Measurements from ENCODE around the gene PRKCA.

The PRKCA gene

DNA sequence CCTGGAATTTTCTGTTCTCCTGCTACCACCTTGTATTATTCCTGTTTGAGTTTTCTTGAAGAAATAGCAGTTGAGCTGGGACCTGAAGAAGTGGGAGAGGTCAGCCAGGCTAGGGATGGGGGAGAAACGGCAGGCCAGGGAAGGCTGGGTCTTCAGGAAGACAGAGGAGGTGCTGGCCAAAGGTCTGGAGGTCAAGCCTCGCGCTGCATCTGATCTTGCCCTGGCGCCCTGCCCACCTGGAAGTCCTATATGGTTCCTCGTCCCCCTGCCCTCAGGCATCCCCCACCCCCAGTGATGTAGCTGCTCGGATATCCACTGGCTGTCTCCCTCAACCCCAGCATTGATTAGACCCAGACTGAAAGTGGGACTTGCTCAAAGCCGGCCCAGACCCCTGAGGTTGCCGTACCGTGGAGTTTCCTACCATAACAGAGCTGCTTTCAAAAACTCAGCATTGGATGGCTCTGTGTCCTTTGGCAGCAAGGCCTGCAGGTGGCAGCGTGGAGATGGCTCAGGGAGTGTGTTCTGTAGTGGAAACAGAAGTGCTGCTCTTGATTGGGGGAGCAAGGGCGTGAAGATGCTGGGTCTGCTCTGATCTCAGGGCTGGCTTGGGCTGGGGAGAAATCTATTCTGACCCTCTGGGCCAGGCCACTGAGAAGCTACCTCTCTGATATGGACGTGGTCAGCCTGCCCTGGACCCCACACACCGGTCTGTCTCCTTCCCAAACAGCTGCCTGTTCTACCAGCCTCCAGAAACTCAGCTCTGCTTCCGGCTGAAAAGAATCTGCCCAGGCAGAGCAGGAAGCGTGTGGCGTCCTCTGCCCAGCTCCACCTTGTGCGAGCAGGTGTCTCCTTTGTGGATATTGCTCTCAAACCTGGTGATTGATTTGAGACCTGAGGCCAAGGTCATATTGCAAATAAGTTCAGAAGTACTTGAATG is 425.5 kb downstream of the PRKCA start:
- DNase-seq, result peak; percentile 70

DNA sequence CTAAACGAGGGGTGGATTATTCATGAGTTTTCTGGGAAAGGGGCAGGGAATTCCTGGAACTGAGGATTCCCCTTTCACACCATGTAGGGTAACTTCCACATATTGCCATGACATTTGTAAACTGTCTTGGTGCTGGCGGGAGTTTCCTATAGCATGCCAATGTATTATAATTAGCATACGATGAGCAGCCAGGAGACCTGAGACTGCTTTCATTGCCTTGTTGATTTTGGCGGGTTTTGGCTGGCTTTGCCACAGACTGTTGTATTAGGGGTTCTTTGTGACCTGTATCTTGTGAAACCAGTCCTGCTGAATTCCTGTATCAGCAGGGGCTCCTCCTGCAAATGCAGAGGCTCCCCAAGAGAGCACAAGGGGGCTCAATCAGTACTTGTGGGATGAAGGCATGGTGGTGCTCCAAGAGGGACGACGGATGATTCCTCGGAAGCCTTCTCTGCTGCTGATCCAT is 428.1 kb downstream of the PRKCA start:
- no peak for DNase-seq

DNA sequence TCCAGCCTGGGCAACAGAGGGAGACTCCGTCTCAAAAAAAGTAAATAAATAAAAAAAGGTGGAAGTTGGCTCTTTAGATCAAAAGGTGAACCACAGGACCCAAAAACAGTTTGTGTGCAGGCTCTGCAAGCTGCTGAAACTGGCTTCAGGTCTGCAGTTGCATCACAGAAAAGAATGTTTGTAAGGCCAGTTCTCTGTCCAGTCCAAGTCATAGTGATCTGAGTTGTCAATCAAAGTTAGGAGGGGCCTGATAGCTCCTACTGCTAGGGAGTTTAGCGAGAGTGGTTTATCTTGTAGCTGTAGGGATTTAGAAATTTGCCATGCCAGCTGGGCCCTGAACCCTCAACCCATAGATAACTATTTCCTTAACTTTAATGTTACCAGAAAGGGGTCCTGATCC is 431.3 kb downstream of the PRKCA start:
- no peak for DNase-seq

DNA sequence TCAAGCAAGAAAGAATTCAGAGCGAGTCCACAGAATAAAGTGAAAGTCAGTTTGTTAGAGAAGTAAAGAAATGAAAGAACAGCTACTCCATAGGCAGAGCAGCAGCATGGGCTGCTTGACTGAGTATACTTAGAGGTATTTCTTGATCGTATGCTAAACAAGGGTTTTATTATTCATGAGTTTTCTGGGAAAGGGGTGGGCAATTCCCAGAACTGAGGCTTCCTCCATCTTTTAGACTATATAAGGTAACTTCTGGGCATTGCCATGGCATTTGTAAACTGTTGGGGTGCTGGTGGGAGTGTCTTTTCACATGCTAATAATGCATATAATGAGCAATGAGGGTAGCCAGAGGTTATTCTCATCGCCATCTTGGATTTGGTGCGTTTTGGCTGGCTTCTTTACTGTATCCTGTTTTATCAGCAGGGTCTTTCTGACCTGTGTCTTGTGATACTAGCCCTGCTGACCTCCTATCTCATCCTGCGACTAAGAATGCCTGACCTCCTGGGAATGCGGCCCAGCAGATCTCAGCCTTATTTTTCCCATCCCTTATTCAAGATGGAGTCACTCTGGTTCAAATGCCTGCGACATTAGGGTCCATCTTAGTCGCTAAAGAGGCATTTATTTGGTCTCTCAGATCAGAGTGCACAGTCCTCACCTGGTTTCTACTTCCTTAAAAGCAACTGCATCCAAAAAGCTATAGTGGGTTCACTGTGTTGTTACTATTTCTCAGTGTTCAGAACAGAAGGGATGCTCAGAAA is 432.0 kb downstream of the PRKCA start:
- no peak for DNase-seq

DNA sequence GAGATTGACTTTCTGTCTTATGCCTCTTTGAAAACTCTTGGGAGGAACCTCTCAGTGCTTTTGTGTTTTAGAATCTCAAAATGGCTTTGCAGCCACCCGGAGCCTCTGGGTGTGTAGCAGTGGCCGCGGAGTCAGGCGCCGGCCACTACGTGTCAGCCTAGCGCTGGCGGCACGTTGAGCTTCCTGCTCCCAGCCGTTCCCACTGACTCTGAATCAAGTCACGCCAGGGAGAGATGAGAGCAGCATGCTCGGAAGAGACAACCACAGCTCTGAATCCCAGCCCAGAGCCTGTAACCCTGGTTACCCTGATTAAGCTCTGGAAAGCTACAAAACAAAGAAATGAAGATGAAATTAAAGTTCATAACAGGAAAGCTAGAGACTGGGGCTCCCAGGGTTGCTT is 435.1 kb downstream of the PRKCA start:
- no peak for DNase-seq

DNA sequence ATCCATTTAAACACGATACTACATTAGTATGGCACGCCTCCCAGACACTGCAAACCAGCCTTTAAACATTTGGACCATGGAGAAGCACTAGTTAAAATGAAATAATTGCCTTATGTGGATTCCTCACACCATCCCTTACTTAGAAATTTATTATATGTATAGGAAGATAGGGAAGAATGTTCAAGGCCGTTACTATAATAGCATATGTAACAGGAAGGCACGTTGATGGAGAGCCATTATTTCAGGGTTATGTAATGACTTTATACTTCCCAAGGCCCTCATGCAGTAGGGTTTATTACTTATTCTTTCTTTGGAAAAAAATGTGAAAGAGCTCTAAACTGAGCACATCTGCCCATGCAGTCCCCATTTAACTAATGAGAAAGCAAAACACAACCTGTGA is 435.9 kb downstream of the PRKCA start:
- no peak for DNase-seq

DNA sequence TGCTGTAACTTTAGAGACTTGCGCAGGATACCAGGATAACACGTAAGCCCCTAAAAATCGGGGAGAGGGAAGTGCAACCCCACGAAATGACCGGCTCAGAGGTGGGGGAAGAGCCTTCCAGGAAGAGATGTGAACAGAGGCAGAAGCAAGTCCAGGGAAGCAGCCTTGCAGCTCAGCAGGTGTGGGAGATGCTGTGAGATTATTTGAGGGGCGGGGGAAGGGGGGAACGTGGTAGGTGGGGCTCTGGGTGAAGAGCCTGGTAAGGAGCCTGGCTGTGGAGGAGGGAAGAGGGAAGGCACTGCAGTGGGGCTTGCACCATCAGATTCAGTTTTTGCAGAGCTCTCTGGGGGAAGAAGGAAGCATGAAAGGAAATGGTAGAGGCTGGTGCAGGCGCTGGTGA is 437.1 kb downstream of the PRKCA start:
- DNase-seq, result no peak

DNA sequence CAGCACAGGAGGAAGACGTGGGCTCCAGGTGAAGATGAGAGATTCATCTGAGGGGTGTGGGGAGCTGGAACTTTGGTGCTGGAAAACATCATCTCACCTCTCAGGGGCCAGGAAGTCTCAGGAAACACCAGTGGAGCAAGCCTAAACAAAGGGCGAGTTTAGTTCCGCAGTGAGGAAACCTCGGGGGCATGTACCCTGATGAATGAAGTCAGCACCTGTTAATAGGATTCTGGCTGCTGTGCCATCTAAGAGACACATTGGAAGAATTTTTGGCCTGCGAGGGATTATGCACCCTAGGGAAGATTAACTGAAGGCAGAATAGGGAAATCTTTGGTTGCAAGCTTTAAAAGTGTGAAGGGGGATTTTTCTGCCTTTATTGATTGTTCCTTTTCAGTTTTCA is 437.8 kb downstream of the PRKCA start:
- DNase-seq, result no peak

DNA sequence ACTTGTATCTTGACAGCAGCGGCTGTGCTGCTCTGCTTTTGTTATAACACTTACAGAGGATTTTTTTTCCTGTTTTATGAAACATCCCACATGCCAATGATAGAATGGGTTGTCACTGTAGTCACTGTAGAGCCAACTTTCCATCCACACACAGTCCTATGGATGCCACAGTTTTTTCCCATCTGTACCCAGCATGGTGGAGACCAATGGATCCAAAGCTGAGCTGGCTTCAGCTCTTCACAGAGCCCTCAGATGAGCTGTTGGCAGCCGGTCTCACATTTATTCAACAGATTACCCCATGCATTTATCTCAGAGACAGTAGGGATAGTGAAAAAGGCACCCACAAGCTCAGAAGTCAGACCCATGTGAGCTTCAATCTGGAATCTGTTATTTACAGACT is 441.1 kb downstream of the PRKCA start:
- no peak for DNase-seq

DNA sequence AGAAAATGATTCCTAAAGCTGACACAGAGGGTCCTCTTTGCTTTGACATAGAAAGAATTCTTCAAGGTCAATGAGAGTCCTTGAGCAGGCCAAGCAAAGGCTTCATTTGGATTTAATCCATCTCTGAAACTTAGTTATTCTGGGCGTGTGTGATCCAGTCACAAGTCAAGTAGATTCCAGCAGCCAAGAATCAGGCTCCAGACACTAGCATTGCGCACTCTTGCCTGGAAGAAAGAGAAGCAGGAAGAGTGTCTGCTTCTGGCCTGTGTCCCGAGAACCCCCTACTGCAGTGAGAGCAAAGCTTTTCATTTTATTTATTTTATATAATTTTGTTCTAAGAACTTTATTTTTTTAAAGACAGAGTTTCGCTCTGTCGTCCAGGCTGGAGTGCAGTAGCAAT is 444.3 kb downstream of the PRKCA start:
- no peak for DNase-seq

DNA sequence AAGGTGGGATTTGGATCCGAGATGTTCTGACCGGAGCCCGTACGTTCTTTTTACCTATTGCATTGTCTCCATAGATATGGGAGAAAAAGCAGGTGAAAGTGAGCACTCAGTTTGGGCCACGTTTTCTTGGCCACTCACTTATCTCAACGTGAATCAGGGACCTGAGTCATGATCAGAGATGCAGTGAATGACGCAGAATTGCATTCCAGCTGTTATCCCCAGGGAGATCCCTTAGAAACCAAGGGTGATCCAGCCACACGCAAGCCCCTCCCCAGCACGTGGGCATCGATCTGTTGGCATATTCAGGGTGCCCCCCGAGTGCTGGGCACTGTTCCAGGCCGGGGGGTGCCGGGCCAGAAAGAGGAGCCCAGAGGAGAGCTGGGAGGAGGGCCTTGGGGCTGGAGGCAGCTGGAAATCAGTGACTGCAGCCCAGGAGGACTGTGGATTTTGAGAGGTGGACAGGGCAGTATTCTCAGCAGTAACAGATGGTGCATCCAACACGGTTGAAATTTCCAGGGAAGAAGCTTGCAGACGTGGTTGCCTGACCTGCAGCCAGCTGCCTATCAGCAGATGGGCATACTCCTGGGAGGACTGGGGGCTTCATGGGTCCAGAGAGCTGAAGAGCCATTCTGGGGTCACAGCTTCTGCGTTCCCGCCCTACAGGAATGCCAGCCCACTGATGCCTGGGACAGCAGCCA is 445.3 kb downstream of the PRKCA start:
- DNase-seq, result peak; percentile 26

DNA sequence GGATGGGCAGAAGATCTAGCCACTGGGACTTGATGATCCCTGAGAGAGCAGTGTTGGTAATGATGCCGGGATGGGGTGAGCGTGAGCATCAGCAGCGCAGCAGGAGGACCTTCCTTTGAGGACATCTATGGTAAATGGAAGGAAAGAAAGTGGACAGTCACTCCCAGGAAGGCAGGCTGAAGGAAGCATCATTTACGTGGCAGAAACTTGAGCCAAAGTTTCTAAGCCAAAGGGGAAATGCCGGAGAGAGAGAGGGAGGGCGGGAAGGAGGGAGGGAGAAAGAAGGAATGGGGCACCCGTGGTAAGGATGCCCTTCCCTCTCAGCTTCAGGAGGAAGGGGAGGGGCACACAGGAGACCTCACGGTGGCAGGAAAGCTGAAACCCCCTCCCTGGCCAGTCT is 446.2 kb downstream of the PRKCA start:
- DNase-seq, result no peak

DNA sequence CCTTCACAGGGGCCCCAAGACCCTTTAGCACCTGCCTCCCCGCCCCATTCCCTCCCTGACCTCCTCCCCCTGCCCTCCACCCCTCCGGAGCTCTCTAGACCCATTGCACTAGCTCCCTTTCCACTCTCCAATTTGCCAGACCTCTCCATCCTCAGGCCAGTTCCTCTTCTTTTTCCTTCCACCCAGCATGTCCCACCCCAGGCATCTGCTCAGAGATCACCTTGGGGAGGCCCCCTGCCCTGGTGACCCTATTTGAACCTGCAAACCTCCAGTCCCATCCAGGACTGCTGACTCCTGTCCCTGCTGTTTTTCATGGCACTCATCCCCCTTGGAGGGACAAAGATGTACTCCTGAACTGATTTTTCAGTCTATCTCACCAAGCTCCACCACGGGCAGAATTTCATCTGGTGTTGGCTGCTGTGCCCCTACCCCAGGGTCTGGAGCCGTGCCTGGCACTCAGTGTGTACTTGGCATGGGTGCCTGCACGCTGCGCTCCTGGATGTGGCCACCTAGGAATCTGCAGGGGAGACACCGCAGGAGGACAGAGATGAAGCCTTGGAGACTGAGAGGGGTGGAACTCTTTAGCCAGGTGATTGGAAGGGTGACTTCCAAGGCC is 446.9 kb downstream of the PRKCA start:
- DNase-seq, result no peak

DNA sequence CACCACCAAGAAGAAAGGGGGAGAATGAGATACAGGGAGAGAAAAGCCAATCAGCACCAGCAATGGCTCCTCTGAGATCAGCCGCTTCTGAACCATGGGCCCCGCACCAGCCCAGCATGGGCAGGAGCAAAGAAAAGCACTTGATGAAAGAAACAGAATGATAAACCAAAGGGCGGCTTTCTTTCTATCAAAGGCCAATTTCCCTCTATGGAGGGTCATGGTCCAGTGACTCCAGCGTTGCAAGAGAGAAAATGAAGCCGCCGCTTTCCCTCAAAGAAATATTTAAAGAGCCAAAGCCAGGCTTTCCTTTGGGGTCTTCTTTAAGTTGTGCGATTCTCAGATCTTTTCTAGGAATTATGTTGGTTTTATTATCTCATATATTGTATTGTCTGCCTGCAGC is 447.7 kb downstream of the PRKCA start:
- no peak for DNase-seq

DNA sequence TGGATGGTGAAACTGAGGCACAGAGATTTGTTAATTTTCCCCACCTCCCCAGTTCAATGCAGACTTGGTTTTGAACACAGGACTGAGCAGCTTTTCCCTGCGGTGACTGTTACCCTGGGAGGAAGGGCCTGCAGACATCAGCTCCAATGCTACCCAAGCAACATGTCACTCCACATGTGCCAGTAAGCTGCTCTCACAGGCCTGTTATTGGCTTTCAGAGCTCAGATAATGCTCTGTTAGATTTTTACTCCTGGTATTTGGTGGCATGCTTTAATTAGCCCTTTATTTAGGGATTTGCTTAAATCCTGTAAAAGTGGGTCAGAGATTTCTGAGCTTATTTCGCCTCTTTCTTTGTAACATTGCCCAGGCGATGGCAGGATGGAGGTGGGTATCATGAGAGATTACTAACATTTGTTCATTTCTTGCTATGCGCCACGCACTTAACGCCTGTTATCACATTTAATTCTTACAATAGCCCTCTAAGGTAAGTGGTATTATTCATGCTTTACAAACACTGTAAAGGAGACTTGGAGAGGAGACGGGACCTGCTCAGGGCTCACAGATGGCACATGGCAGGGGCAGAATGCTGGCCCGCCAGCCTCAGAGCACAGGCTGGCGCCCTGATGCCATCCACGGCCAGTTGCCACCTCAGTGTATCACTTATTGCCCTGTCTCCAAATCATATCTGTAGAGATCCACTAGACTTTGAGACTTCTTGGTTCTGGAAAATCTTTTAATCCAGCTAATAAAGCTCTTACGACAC is 448.5 kb downstream of the PRKCA start:
- no peak for DNase-seq

DNA sequence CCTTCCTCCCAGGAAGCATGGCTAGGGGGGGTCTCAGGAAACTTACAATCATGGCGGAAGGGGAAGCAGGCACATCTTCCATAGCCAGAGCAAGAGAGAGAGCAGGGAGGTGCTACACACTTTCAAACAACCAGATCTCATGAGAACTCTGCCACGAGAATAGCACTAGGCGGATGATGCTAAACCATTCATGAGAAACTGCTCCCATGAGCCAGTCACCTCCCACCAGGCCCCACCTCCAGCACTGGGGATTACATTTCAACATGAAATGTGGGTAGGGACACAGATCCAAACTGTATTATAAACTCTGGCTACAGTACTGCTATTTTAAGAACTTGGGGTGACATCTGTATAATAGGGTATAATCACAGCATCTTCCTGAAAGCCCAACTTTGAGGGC is 449.4 kb downstream of the PRKCA start:
- DNase-seq, result no peak

DNA sequence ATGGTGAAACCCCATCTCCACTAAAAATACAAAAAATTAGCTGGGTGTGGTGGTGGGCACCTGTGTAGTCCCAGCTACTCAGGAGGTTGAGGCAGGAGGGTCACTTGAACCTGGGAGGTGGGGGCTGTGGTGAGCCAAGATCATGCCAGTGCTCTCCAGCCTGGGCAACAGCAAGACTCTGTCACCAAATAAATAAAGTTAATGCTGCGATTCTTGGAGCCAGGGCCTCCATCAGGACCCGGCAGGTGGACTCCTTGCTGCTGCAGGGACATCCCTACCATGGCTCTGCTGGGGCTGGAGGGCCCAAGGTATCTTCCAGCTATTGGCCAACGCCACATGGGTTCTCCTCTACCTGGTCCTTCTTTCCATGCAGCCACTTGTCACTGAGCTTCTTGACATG is 450.0 kb downstream of the PRKCA start:
- no peak for DNase-seq

DNA sequence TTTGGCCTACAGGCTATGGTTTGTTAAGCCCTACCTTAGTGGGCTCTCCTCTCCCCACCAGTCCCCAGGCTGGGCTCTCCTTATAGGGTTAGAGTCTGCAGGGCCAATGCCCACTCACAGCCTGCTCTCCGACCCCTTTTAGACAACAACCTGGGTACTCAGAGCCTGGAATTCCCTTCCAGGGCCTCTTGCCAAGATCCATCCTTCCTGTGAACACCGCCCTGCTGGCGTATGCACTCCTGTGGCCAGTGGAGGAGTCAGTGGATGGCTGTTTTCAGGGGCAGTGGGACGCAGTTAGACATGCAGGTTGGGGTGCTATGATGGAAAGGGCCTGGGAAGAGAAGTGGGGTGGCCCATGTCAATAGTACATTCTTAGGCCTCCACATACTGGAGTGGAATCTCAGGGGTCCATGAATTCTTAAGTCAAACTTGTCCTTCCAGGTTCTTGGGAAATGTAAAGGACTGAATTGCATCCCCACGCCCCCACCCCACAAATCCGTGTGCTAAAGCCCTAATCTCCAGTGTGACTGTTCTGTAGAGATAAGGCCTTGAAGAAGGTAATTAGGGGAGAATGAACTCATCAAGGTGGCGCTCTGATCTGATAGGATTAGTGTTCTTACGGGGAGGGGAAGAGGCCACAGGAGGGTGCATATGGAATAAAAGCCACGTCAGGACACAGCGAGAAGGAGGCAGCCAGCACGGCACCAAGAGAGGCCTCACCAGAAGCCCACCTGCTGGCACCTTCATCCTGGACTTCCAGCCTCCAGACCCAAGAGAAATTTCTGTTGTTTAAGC is 450.9 kb downstream of the PRKCA start:
- no peak for DNase-seq

DNA sequence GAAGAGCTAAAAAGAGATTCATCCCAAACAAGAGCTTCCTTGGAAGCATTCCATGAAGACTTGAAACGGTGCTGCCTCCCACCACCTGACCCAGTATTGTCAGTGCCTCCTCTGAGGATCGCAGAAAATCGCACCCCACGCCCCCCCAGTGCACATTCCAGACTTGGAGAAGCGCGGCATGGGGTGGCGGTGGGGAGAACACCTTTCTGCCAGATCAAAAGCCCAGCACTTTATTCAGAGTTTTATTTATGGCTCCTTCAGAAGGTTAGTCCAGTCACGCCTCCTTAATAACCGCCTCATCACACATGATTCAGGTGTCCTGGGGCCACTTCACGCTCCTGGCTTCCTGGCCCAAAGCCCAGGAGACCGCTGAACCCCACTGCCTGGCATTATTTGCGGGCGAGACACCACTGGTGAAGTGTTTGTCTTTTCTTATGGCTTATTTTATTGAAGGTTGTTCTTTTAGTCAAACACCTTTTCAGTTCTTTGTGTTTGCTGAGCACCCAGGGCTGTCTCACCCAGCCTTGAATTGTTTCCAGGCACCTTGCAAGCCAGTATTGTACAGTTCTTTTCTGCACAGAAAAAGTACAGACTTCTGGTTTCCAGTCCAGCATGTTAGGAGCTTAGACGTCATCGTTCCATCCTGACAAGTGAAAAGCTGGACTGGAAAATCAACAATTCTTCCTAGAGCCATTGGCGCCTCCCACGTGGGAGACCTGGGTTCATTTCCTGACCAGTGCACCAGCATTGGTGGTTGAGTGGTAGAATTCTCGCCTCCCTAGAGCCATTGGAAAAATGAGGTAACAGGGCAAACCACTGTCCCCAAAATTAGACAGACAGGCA is 452.9 kb downstream of the PRKCA start:
- DNase-seq, result no peak

DNA sequence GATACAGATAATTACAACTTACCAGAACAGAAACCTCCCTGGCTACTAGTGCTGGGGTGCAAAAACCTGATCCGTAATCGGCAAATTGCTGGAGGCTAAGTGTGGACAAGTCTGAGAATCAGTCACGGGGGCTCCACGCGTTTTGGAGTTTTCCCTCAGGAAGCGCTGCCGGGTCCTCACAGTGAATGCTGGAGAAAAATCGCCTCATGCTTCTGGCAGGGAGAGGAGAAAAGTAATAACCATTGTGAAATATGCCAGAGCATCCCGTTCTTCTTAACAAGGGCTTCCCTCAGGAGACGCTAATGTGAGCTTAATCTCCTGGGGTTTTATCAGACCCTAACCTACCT is 453.5 kb downstream of the PRKCA start:
- DNase-seq, result no peak

DNA sequence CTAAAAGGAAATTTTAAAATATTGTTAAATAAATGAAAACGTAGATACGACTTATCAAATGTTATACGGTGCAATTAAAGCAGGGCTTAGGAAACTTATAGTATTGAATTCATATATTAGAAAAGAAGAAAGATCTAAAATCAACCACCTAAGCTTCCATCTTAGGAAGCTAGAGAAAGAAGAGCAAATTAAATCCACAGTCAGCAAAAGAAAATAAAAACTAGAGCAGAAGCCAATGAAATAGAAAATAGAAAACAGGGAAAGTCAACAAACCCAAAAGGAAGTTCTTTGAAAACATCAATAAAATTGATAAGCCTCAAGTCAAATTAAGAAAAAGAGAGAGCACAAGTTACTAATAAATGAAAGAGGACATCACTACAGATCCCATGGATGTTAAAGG is 457.9 kb downstream of the PRKCA start:
- no peak for DNase-seq
